Measurements from ENCODE around the gene TENM3.

DNA sequence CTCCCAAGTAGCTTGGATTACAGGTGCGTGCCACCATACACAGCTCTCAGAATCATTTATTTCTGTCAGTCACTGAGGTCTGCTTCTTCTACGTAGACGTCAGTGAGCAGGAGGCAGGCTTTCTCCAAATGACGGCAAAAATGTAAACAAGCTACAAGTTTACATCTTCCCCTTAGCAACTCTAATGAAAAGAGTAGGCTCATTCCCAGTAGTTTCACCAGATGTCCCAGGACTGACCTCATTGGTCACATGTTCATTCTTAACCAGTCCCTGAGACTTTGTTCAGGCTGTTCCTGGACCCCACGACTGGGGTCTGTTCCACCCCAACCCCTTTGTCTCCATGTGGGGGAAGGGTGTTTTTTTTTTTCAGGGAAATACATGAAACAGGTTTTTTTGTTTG, 67.1 kb downstream of the TENM3 start:
- no peak for TF ChIP-seq CTCF (IDR thresholded peaks at IDR 0.05)
- no peak for TF ChIP-seq POLR2A (IDR thresholded peaks at IDR 0.05)

All from uterus (tissue), 2 donors.